ENCODE measurements around the gene ARVCF. TPM values are rescaled to one million over a fixed set of nuclear protein-coding genes. Genes with fewer than 3 reads are reported as not detected.

ARVCF gene
- total and polyA plus RNA-seq, 9 of the 15 experiments (the other 6 are each of a cell fraction or from before 2014, with no cell fraction given): 0.03 to 97.4 (median 15.6) TPM

DNA sequence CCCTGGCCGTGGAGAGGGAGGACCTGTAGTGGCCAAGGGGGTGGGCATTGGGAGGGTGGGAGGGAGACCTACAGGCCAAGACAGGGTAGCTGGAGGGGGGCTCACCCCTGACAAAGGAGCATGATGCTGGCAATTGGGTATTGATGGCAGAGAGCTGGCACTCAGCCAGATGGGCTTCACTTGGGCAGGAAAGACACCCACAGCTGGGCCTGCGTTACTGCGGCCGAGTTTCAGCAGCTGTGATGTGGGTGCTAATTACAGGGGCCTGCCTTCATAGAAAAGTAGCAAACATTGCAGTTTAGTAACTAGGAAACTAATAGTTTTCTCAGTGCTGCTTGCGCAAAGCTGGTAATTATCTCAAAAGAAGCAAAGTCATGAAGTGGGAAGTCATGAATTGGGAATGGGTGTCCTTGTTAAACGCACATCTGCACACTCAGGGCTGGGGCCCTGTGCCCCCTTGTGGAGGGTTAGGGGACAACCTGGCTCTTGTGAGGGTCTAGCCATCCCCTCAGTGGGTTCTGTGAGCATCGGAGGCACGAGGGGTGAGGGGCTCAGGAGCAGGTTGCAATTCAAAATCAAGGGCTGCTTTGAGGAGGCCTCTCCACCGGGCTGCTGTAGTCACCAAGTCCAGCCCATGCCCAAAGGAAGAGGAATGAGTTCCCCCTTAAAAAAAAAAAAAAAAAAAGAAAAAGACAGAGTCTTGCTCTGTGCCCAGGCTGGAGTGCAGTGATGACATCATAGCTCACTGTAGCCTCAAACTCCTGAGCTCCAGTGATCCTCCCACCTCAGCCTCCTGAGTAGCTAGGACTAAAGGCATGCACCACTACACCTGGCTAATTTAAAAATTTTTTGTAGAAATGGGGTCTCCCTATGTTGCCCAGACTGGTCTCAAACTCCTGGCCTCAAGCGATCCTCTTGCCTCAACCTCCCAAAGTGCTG is 50.6 kb downstream of the ARVCF start:
- peak; percentile 84 to 90 (median 89) for DNase-seq (ENCODE audit: extremely low read depth in 1 of 4, low spot score in 3 of 4)
- in situ Hi-C loops (cut with MboI): no loop called here
- TF ChIP-seq ARNT (IDR thresholded peaks at IDR 0.05): peak in 1 of 2 experiments; percentile 54; a peak in 1 of 4 replicates
- no peak for TF ChIP-seq ZNF217 (CRISPR knock-in tag; IDR thresholded peaks at IDR 0.05)
- TF ChIP-seq TGIF2 (CRISPR knock-in tag; IDR thresholded peaks at IDR 0.05): no peak
- 0 out of 2 replicates have a peak, but pooled peaks have one; percentile 65 for TF ChIP-seq NFATC3 (IDR thresholded peaks at IDR 0.05)
- TF ChIP-seq ZNF561 (CRISPR knock-in tag; conservative IDR thresholded peaks at IDR 0.05): no peak
- no peak for TF ChIP-seq SMAD1 (IDR thresholded peaks at IDR 0.05; ENCODE audit: low read depth, low read length, partially characterized antibody)
- TF ChIP-seq BMI1 (IDR thresholded peaks at IDR 0.05; ENCODE audit: low read length): no peak
- peak; percentile 71 for TF ChIP-seq NFE2 (IDR thresholded peaks at IDR 0.05; ENCODE audit: low read depth)
- TF ChIP-seq, protein P1, sequence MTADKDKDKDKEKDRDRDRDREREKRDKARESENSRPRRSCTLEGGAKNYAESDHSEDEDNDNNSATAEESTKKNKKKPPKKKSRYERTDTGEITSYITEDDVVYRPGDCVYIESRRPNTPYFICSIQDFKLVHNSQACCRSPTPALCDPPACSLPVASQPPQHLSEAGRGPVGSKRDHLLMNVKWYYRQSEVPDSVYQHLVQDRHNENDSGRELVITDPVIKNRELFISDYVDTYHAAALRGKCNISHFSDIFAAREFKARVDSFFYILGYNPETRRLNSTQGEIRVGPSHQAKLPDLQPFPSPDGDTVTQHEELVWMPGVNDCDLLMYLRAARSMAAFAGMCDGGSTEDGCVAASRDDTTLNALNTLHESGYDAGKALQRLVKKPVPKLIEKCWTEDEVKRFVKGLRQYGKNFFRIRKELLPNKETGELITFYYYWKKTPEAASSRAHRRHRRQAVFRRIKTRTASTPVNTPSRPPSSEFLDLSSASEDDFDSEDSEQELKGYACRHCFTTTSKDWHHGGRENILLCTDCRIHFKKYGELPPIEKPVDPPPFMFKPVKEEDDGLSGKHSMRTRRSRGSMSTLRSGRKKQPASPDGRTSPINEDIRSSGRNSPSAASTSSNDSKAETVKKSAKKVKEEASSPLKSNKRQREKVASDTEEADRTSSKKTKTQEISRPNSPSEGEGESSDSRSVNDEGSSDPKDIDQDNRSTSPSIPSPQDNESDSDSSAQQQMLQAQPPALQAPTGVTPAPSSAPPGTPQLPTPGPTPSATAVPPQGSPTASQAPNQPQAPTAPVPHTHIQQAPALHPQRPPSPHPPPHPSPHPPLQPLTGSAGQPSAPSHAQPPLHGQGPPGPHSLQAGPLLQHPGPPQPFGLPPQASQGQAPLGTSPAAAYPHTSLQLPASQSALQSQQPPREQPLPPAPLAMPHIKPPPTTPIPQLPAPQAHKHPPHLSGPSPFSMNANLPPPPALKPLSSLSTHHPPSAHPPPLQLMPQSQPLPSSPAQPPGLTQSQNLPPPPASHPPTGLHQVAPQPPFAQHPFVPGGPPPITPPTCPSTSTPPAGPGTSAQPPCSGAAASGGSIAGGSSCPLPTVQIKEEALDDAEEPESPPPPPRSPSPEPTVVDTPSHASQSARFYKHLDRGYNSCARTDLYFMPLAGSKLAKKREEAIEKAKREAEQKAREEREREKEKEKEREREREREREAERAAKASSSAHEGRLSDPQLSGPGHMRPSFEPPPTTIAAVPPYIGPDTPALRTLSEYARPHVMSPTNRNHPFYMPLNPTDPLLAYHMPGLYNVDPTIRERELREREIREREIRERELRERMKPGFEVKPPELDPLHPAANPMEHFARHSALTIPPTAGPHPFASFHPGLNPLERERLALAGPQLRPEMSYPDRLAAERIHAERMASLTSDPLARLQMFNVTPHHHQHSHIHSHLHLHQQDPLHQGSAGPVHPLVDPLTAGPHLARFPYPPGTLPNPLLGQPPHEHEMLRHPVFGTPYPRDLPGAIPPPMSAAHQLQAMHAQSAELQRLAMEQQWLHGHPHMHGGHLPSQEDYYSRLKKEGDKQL (CRISPR knock-in tag; IDR thresholded peaks at IDR 0.05; ENCODE audit: borderline replicate concordance): no peak
- TF ChIP-seq CREM (IDR thresholded peaks at IDR 0.05; ENCODE audit: low read depth): peak; percentile 32; the same call in 1 of the 2 replicates
- TF ChIP-seq CXXC5 (CRISPR knock-in tag; IDR thresholded peaks at IDR 0.05): peak; percentile 39; the same call in 1 of the 2 replicates
- TF ChIP-seq TOE1 (IDR thresholded peaks at IDR 0.05; ENCODE audit: borderline replicate concordance): 0 out of 2 replicates have a peak, but pooled peaks have one; percentile 13
- TF ChIP-seq TOE1 (CRISPR knock-in tag; IDR thresholded peaks at IDR 0.05; ENCODE audit: borderline replicate concordance, low read depth): no peak
- no peak for TF ChIP-seq RBM14 (IDR thresholded peaks at IDR 0.05; ENCODE audit: borderline replicate concordance, insufficient read depth, low read depth, low read length)
- TF ChIP-seq ETV5 (CRISPR knock-in tag; IDR thresholded peaks at IDR 0.05; ENCODE audit: low read depth): no peak

More for the DNA sequence above, 50.6 kb downstream of the ARVCF start:
- Histone ChIP-seq H3K79me2 (ENCODE audit: control insufficient read depth, insufficient read depth, low read length) (no peaks in the 10 kb centered on the region), H3K27ac (ENCODE audit: extremely low read depth, low read depth, low read length) (no peak overlapping the region), H3K27me3 (ENCODE audit: control insufficient read depth in 2 of 2, insufficient read depth in 2 of 2, low read length in 2 of 2) (no peaks in the 10 kb centered on the region), H3K4me3 (no peak overlapping the region), H3K36me3 (ENCODE audit: control insufficient read depth, insufficient read depth, low read length) (peaks cover 85% of the 10 kb centered on the region; the same call in 2 of the 3 replicates), H3K9me3 (replicated peaks; ENCODE audit: control insufficient read depth, insufficient read depth, low read depth, low read length) (no peaks in the 10 kb centered on the region), H3K9me1 (ENCODE audit: control insufficient read depth, insufficient read depth, low read length) (peaks cover 7% of the 10 kb centered on the region), H3K9ac (ENCODE audit: insufficient read depth in 1 of 2, low read depth in 2 of 2, low read length in 2 of 2) (peak overlapping the region in 1 of 2 experiments; percentile 45; a peak in 1 of 4 replicates), H4K20me1 (replicated peaks; ENCODE audit: control insufficient read depth, insufficient read depth, low read length) (peaks cover 44% of the 10 kb centered on the region), H3K4me1 (replicated peaks in 1 of 2; ENCODE audit: control insufficient read depth in 2 of 2, insufficient read depth in 2 of 2, low read length in 2 of 2) (peaks cover 7 to 69% of the 10 kb centered on the region in 2 experiments; a peak in 4 of 5 replicates), H2AFZ (ENCODE audit: low read depth, low read length) (no peak overlapping the region), H3K4me2 (ENCODE audit: insufficient read depth, low read length) (no peak overlapping the region)
- ChIA-PET CTCF (ENCODE audit: low intra/inter-chr PET ratio) (interaction anchor here (0.6 to 0.7 kb wide), 3 partner anchors 26 to 236 kb away, joined by 3 to 6 read pairs (median 4); no protein-coding TSS in a partner anchor), POLR2A (interaction anchor here (0.6 to 13.7 kb wide), 19 partner anchors 8 to 242 kb away, joined by 3 to 115 read pairs (median 4); partner anchors contain the start of gene TANGO2)
- ATAC-seq (peak; percentile 33), FAIRE-seq (peak; percentile 82)
- no TSS peak for BruUV-seq (replicated peaks)
- intact Hi-C loops (cut with micrococcal nuclease): no loop called here
- 79% methylated on average over 10 of the region's 10 CpGs for WGBS (ENCODE audit: insufficient coverage, low coverage, missing lambda C conversion rate)

Measured in K562 (cell line).